ENCODE measurements around the gene KIF26B. TPM values are rescaled to one million over a fixed set of nuclear protein-coding genes. Genes with fewer than 3 reads are reported as not detected.

Gene KIF26B
- total and polyA plus RNA-seq, 8 donors: 0.15 to 3.2 (median 0.89) TPM; not detected in 1

- WGBS, 5 donors: 80 to 94% (median 83%) methylated on average over 3 of the region's 3 CpGs
- intact Hi-C loops (cut with DNase I; ENCODE audit: low total_unique reads): no loop called here
- Histone ChIP-seq H3K36me3 (peaks cover 0 to 20% (median 13%) of the 10 kb centered on the region in 4 donors), H3K27ac (no peak overlapping the region), H3K9me3 (peaks cover 0 to 12% (median 2%) of the 10 kb centered on the region in 4 donors), H3K4me3 (no peak overlapping the region), H3K4me1 (no peaks in the 10 kb centered on the region), H3K27me3 (no peaks in the 10 kb centered on the region)
- TF ChIP-seq POLR2A (IDR thresholded peaks at IDR 0.05): no peak
- TF ChIP-seq POLR2AphosphoS5 (IDR thresholded peaks at IDR 0.05): no peak
- no peak for TF ChIP-seq CTCF (IDR thresholded peaks at IDR 0.05)
- TF ChIP-seq EP300 (IDR thresholded peaks at IDR 0.05): no peak
- no peak for DNase-seq
Measured at GRCh38 chr1:245750261-245750660, 595.5 kb downstream of the KIF26B start.

- Histone ChIP-seq H3K9me3 (peaks cover 0 to 17% (median 4%) of the 10 kb centered on the region in 4 donors), H3K27ac (no peak overlapping the region), H3K36me3 (peaks cover 0 to 20% (median 13%) of the 10 kb centered on the region in 4 donors), H3K4me1 (no peaks in the 10 kb centered on the region), H3K27me3 (no peaks in the 10 kb centered on the region), H3K4me3 (no peak overlapping the region)
- intact Hi-C loops (cut with DNase I; ENCODE audit: low total_unique reads): no loop called here
- 74 to 86% (median 79%) methylated on average over 4 of the region's 4 CpGs for WGBS, 5 donors
- TF ChIP-seq CTCF (IDR thresholded peaks at IDR 0.05): no peak
- no peak for DNase-seq
Measured at GRCh38 chr1:245751116-245751515, 596.3 kb downstream of the KIF26B start.

- DNase-seq: no peak
- H3K4me3 ChIP-seq: no peak overlapping the region
- TF ChIP-seq CTCF (IDR thresholded peaks at IDR 0.05): no peak
- no peak for TF ChIP-seq POLR2AphosphoS5 (IDR thresholded peaks at IDR 0.05)
- TF ChIP-seq POLR2A (IDR thresholded peaks at IDR 0.05): no peak
- TF ChIP-seq EP300 (IDR thresholded peaks at IDR 0.05): no peak
- H3K36me3 ChIP-seq: peaks cover 0 to 20% (median 13%) of the 10 kb centered on the region in 4 donors
- intact Hi-C loops (cut with DNase I; ENCODE audit: low total_unique reads): no loop called here
- H3K4me1 ChIP-seq: no peaks in the 10 kb centered on the region
- WGBS, 5 donors: 82 to 94% (median 89%) methylated on average over 10 to 12 of the region's 12 CpGs
- peaks cover 0 to 17% (median 4%) of the 10 kb centered on the region in 4 donors for H3K9me3 ChIP-seq
- H3K27me3 ChIP-seq: no peaks in the 10 kb centered on the region
- no peak overlapping the region for H3K27ac ChIP-seq
Measured at GRCh38 chr1:245751726-245752470, 597.1 kb downstream of the KIF26B start.

GRCh38 chr1:245752561-245752960 lies 597.8 kb downstream of the KIF26B start:
- no peak overlapping the region for H3K27ac ChIP-seq
- peaks cover 0 to 14% (median 4%) of the 10 kb centered on the region in 4 donors for H3K9me3 ChIP-seq
- peaks cover 0 to 18% (median 13%) of the 10 kb centered on the region in 4 donors for H3K36me3 ChIP-seq
- 81 to 96% (median 83%) methylated on average over 3 of the region's 3 CpGs for WGBS, 5 donors
- no peaks in the 10 kb centered on the region for H3K27me3 ChIP-seq
- no peaks in the 10 kb centered on the region for H3K4me1 ChIP-seq
- H3K4me3 ChIP-seq: no peak overlapping the region
- intact Hi-C loops (cut with DNase I; ENCODE audit: low total_unique reads): no loop called here
- DNase-seq: no peak
- TF ChIP-seq EP300 (IDR thresholded peaks at IDR 0.05): no peak
- TF ChIP-seq POLR2AphosphoS5 (IDR thresholded peaks at IDR 0.05): no peak
- no peak for TF ChIP-seq POLR2A (IDR thresholded peaks at IDR 0.05)
- TF ChIP-seq CTCF (IDR thresholded peaks at IDR 0.05): no peak

Data from stomach (tissue), 9 donors.